Measurements from ENCODE around the gene TSPAN12.
"Not testable (repeated sequence)": the region's sequence is repeated elsewhere in the genome, so short reads cannot be mapped to it uniquely, and the experiment has no call there.

The TSPAN12 gene

DNA sequence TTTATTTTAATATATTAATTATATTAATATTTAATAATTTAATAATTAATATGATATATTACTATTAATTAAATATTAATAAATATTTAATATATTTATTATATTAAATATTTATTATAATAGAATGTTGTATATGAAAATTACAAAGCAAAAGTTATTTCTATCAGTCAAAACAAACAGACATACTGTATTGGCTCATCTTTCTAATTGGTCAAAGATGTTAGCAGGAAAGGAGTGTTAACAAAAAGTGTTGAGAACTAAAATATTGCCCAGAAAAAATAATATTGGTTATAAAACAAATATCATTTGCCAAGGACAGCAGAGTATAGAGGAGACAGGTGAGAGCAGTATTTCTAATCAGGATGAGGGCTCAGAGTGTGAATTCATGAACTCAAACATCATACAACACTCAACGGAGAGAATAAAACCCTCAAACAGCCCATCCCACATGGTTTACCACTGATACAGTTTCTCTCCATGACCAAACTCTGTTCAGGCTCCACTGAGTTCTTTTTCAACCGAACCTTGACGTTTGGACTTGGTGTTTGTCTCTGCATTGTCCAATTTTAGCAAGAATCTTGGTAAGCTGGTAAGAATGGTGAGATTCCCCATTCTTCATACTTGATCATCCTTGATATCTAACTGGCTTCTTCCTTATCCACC, 58.0 kb downstream of the TSPAN12 start:
- no peak for DNase-seq

DNA sequence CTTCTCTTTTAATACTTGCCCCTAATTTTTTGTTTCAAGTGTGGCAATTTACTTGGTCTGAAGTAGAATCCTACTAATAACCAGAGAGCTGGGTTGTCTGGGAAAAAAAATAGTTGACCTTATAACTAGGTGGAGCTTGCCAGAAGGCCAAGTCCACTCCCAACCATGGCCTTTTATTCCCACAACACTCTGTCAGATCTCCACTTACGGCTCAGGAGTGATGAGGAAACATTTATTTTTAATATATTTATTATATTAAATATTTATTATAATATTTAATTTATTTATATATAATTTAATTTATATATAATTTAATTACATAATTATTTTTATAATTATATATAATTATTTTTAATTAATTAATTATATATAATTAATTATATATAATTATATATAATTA, 58.8 kb downstream of the TSPAN12 start:
- DNase-seq, result no peak

DNA sequence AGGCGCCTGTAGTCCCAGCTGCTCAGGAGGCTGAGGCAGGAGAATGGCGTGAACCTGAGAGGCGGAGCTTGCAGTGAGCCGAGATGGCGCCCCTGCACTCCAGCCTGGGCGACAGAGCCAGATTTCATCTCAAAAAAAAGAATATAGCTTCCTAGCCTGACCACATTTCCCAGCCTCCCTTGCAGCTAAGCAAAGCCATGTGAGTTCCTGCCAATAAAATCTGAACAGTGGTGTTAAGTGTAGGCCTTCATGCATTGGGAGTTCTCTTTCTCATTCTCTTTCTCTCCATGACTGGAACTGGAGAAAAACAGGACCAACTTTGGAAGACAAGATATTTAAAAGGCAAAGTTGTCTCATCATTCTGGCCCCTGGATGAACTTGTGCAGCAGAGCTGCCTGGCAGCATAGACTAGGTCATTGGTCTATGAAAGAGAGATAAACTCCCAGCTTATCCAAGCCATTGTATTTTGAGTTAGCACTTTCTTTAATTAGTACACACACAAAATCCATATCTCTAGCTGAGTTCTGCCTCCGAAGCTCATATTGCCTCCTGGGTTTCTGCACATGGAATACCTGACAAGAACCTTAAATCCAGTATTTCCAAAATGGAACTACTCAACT, 60.8 kb downstream of the TSPAN12 start:
- DNase-seq, result no peak

DNA sequence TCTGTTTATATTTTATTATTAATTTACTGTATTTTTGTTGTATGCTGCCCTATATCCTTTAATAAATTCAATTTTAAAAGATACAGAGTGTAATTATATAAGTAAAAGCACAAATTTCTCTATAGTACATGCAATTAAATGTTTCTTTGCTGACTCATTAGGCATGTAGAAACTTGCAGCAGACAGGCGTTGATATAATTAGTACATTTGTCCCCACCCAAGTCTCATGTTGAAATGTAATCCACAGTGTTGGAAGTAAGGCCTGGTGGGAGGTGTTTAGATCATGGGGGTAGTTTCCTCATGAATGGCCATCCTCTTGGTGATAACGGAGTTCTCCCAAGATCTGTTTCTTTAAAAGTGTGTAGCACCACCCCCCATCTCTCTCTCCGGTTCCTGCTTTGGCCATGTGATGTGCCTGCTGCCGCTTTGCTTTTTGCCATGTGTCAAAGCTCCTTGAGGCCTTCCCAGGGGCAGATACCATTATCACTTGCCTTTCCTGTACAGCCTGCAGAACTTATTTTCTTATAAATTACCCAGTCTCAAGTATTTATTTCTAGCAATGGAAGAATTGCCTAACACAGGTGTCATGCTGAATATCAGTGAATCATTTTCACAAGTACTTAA, 63.7 kb downstream of the TSPAN12 start:
- no peak for DNase-seq

DNA sequence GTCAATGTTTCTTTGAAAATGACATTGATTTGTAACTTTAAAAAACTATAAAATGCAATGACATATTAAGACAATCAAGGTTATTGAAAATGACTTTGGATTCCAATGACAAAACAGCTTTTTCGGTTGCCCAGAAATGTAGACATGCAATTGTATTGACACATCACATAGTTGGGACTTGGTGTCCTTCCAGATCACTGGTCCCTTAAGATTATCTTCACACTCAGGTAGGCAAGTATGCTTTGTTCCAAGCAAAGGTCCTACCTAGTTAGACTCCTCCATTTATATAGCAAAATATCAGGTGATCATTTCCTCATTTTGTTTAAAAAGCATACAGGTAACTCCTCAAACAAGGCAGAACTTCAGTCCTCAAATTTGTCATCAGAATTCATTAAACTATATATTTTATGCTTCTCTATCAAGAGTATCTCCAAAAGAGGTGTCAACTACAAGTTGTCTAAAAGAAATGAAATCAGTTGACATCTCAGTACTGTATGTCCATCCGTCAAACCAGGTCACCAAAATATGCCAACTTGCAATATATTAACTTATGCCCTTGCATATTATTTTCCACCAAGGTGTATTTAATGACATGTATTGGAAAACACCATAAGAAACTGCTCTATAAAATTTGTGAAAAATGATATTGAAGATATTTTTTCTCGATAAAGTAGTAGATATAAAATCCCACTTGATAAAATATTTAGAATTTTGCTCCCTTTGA, 64.6 kb downstream of the TSPAN12 start:
- DNase-seq, result no peak

GRCh38 chr7:120792861-120793130, 65.1 kb downstream of the TSPAN12 start:
- DNase-seq, result no peak

GRCh38 chr7:120792091-120792860, 65.7 kb downstream of the TSPAN12 start:
- DNase-seq, result peak; percentile 38

- DNase-seq, result no peak
Measured at GRCh38 chr7:120785095-120785494, 72.8 kb downstream of the TSPAN12 start.

DNA sequence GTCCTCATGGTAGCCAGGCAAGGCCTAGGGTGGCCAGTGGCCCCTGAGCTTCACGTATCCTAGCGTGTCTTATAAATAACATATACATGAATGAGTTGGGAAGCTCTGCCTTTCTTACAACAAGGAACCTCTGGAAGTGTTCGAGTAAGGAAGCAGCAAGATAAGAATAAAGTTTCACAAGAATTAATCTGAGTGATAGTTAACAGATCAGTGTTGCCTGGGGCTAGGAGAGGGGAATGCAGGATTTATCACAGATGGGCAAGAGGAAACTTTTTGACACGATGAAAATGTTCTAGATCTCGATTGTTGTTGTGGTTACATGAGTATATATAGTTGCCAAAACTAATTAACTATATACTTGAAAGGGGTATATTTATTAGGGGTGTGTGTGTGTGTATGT, 74.2 kb downstream of the TSPAN12 start:
- DNase-seq, result no peak

DNA sequence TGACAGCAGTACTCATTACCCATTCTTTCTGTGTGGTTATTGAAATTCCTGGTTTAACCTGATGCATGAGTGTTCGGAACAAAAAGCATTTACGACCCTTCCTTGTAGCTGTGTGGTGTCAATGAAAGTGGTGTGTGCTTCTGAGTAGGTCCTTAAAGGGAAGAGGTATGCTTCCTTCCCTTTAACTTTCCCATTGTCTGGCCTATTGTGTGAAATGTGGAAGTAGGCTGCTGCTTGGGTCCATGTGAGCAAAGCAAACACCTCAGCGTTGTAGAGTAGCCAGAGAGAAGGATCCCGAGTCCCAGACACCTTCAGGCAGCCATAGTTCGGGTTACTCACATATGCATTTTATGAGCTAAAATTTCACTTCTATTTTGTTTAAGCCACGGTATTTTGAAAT, 74.7 kb downstream of the TSPAN12 start:
- no peak for DNase-seq

GRCh38 chr7:120781924-120782323, 76.0 kb downstream of the TSPAN12 start:
- DNase-seq, result not testable (repeated sequence)

DNA sequence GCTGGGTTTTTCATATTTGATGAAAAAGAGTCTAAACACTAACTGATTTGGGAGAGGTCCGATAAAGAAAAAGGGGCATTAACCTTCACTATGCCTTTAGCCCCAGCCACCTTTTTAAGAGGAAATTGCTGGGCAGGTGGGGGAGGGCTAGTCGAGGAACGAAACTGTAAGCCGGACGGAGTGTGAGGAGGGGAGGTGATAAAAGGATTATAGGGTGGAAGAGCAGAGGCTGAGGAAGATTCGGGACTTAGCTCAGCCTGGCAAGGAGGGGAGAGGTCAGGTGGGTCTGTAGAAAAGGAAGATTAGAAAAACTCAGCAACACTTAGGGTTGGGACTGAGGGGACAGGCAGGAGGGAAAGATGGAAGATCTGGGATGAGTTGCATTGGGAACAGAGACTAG, 77.0 kb downstream of the TSPAN12 start:
- DNase-seq, result no peak

- not testable (repeated sequence) for DNase-seq
Measured at GRCh38 chr7:120780451-120780850, 77.5 kb downstream of the TSPAN12 start.

- not testable (repeated sequence) for DNase-seq
Measured at GRCh38 chr7:120779078-120779477, 78.9 kb downstream of the TSPAN12 start.

GRCh38 chr7:120775755-120776154, 82.2 kb downstream of the TSPAN12 start:
- DNase-seq, result no peak

DNA sequence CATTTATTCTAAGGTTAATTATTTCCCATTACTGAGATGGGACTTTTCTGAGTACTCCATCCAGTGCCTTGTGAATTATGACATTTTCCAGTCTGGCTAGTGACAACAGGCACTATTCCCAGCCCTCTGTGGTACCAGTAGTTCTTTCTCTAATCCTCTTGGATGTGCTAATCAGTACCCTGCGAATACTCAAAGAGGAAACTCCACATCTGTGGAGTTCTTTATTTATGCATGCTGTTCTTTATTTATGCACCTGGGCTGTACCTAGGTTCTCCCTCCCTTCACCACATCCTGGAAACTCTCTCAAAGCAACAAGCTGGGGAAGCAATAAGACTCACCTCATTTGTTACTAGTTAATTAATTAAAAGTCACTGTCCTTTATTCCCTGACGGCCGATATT, 83.5 kb downstream of the TSPAN12 start:
- no peak for DNase-seq

- DNase-seq, result no peak
Measured at GRCh38 chr7:120770206-120770605, 87.7 kb downstream of the TSPAN12 start.

DNA sequence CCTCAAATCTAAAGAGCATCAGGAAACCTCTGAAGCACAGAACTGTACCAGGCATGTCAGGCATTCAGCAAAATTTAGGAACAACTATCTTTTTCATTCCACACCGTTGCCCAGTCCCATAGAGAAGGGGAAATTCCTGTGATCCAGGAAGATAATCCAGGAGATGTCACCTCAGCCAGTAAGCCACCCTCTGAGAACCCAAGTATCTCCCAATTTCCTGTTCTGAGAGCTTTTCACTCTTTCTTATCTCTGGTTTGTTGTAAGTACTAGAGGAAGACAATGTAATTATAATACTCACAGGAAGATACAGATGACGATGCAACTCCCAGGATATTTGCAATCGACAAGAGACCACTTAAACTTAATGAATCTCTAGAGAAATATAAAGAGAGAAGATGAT, 97.1 kb downstream of the TSPAN12 start:
- DNase-seq, result no peak

DNA sequence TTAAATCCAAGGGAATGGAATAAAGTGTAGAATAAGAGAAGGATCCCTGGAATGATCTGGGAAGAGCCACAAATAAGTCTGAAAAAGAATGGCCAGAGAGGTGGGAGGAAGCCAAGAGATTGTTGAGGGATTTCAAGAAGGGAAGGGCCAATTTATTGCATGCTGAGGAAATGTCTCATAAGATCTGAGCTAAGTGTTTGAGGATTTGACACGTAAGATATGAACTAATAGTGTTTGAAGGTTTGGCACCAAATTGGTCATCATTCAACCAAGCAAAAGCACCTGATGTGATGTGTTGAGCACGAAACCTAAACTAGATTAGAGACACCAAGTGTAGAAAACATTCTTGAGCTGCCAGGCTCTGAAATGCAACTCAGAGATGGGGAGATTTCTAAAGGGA, 97.9 kb downstream of the TSPAN12 start:
- DNase-seq, result no peak

DNA sequence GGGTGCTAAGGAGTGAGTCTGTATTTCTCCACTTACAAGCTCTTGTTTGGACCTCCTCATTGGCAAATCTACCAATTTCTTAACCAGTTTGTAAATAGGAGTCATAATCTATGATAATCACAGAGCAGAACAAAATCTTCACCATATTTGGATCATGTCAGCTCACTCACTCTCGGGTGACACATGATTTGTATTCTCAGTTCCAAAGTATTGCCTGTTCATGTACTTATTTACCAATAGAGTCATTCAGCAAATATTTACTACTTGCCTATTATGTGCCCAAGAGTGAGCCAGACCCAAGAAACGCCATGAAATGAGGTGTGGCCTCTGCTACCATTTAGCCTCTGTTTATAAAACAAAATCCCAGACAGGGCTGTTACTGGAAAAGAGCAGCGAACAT, 114.8 kb downstream of the TSPAN12 start:
- no peak for DNase-seq

- DNase-seq, result no peak
Measured at GRCh38 chr7:120742372-120742771, 115.6 kb downstream of the TSPAN12 start.

DNA sequence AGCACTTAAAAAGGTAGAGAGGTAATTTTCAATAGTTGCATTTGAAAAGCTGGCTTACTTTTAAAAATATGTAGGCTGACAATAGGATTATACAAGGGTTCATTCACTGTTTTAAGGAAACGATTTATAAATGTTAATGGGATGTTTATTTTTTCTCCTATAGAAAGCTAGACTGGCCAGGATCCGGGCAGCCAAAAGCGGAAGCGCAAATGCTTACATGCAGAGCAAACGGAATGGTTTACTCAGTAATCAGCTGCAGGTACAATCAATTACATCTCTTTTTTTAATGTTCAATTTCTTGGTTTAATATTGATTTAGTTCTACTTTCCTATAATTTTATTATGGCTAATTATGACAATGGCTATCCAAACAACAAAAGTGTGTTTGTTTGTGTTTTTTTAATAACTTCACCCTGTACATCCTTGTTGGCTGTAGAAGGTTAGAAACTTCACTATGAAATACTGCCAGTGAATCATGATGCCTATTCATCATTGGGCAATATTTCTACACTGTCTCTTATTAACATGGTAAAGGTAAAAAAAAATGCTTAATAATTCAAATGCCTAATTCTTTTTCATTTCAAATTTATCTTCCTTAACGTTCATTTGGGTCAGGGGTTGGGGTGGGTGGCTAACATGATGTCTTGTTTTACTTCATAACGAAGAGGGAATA, 116.4 kb downstream of the TSPAN12 start:
- DNase-seq, result no peak

GRCh38 chr7:120740348-120740747, 117.6 kb downstream of the TSPAN12 start:
- no peak for DNase-seq

Data from CD4-positive, alpha-beta T cell treated with Interferon gamma for 1 hour (primary cell).